ENCODE data around the gene GLYATL3. TPM values are rescaled to one million over a fixed set of nuclear protein-coding genes. Genes with fewer than 3 reads are reported as not detected.

GLYATL3 gene
- polyA plus RNA-seq, 1 of the 3 experiments (the other 2 are of a cell fraction): not detected

DNA sequence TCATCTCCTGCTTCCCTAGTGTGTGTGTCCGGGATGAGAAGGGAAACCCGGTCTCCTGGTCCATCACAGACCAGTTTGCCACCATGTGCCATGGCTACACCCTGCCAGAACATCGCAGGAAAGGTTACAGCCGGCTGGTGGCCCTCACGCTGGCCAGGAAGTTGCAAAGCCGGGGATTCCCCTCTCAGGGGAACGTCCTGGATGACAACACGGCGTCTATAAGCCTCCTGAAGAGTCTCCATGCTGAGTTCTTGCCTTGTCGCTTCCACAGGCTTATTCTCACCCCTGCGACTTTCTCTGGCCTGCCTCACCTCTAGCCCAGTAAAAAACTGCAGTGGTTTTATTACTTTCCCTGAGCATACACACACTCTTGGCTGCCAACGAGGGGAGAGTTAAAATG lies 26.9 kb downstream of the GLYATL3 start:
- POLR2A ChIA-PET: no interaction called here

More for the DNA sequence above, 26.9 kb downstream of the GLYATL3 start:
- no peak for TF ChIP-seq ELF1 (IDR thresholded peaks at IDR 0.05)
- TF ChIP-seq FOSL2 (IDR thresholded peaks at IDR 0.05; ENCODE audit: borderline replicate concordance, low read depth): no peak
- no peak for TF ChIP-seq JUND (IDR thresholded peaks at IDR 0.05)
- no peak for TF ChIP-seq RXRA (IDR thresholded peaks at IDR 0.05; ENCODE audit: borderline replicate concordance, low read depth)
- TF ChIP-seq, protein P1, sequence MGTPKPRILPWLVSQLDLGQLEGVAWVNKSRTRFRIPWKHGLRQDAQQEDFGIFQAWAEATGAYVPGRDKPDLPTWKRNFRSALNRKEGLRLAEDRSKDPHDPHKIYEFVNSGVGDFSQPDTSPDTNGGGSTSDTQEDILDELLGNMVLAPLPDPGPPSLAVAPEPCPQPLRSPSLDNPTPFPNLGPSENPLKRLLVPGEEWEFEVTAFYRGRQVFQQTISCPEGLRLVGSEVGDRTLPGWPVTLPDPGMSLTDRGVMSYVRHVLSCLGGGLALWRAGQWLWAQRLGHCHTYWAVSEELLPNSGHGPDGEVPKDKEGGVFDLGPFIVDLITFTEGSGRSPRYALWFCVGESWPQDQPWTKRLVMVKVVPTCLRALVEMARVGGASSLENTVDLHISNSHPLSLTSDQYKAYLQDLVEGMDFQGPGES (IDR thresholded peaks at IDR 0.05; ENCODE audit: low read depth, low read length): no peak
- TF ChIP-seq TAF1 (IDR thresholded peaks at IDR 0.05; ENCODE audit: borderline replicate concordance, low read depth, low read length): no peak
- no peak for TF ChIP-seq TEAD4 (IDR thresholded peaks at IDR 0.05; ENCODE audit: borderline replicate concordance, insufficient read depth)
- TF ChIP-seq SMC3 (IDR thresholded peaks at IDR 0.05; ENCODE audit: low read depth, low read length): no peak
- TF ChIP-seq NRF1 (IDR thresholded peaks at IDR 0.05; ENCODE audit: low read depth, low read length): no peak
- TF ChIP-seq, protein P2, sequence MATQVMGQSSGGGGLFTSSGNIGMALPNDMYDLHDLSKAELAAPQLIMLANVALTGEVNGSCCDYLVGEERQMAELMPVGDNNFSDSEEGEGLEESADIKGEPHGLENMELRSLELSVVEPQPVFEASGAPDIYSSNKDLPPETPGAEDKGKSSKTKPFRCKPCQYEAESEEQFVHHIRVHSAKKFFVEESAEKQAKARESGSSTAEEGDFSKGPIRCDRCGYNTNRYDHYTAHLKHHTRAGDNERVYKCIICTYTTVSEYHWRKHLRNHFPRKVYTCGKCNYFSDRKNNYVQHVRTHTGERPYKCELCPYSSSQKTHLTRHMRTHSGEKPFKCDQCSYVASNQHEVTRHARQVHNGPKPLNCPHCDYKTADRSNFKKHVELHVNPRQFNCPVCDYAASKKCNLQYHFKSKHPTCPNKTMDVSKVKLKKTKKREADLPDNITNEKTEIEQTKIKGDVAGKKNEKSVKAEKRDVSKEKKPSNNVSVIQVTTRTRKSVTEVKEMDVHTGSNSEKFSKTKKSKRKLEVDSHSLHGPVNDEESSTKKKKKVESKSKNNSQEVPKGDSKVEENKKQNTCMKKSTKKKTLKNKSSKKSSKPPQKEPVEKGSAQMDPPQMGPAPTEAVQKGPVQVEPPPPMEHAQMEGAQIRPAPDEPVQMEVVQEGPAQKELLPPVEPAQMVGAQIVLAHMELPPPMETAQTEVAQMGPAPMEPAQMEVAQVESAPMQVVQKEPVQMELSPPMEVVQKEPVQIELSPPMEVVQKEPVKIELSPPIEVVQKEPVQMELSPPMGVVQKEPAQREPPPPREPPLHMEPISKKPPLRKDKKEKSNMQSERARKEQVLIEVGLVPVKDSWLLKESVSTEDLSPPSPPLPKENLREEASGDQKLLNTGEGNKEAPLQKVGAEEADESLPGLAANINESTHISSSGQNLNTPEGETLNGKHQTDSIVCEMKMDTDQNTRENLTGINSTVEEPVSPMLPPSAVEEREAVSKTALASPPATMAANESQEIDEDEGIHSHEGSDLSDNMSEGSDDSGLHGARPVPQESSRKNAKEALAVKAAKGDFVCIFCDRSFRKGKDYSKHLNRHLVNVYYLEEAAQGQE (IDR thresholded peaks at IDR 0.05; ENCODE audit: low read depth, low read length): no peak
- TF ChIP-seq, protein P3, sequence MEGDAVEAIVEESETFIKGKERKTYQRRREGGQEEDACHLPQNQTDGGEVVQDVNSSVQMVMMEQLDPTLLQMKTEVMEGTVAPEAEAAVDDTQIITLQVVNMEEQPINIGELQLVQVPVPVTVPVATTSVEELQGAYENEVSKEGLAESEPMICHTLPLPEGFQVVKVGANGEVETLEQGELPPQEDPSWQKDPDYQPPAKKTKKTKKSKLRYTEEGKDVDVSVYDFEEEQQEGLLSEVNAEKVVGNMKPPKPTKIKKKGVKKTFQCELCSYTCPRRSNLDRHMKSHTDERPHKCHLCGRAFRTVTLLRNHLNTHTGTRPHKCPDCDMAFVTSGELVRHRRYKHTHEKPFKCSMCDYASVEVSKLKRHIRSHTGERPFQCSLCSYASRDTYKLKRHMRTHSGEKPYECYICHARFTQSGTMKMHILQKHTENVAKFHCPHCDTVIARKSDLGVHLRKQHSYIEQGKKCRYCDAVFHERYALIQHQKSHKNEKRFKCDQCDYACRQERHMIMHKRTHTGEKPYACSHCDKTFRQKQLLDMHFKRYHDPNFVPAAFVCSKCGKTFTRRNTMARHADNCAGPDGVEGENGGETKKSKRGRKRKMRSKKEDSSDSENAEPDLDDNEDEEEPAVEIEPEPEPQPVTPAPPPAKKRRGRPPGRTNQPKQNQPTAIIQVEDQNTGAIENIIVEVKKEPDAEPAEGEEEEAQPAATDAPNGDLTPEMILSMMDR (IDR thresholded peaks at IDR 0.05): no peak
- no peak for TF ChIP-seq FOXM1 (IDR thresholded peaks at IDR 0.05; ENCODE audit: low read depth)
- TF ChIP-seq, protein P4, sequence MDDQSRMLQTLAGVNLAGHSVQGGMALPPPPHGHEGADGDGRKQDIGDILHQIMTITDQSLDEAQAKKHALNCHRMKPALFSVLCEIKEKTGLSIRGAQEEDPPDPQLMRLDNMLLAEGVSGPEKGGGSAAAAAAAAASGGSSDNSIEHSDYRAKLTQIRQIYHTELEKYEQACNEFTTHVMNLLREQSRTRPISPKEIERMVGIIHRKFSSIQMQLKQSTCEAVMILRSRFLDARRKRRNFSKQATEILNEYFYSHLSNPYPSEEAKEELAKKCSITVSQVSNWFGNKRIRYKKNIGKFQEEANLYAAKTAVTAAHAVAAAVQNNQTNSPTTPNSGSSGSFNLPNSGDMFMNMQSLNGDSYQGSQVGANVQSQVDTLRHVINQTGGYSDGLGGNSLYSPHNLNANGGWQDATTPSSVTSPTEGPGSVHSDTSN (IDR thresholded peaks at IDR 0.05): no peak
- TF ChIP-seq GATA2 (CRISPR knock-in tag; IDR thresholded peaks at IDR 0.05): no peak
- H2AFZ ChIP-seq (ENCODE audit: low read depth): no peak overlapping the region
- H3K9me2 ChIP-seq: no peaks in the 10 kb centered on the region
- no peaks in the 10 kb centered on the region for H3F3A ChIP-seq (replicated peaks; ENCODE audit: insufficient read depth)
- no peaks in the 10 kb centered on the region for H4K20me1 ChIP-seq (ENCODE audit: insufficient read depth)
- H3K9ac ChIP-seq: no peak overlapping the region
- peaks cover 11% of the 10 kb centered on the region; the same call in 1 of the 2 replicates for H3K27me3 ChIP-seq (ENCODE audit: insufficient read depth)
- H3K36me3 ChIP-seq (replicated peaks in 1 of 2; ENCODE audit: control insufficient read depth in 1 of 2, insufficient read depth in 2 of 2, low read length in 1 of 2): no peaks in the 10 kb centered on the region
- 4% methylated on average over 3 of the region's 12 CpGs for WGBS (ENCODE audit: low lambda C conversion rate)
- H3K9me3 ChIP-seq: no peaks in the 10 kb centered on the region
- H3K79me2 ChIP-seq (ENCODE audit: insufficient read depth): no peaks in the 10 kb centered on the region
- CTCF ChIA-PET: no interaction called here
- no peak overlapping the region for H3K4me2 ChIP-seq
- H3K4me3 ChIP-seq (ENCODE audit: low read depth in 2 of 2, low read length in 1 of 2): no peak overlapping the region
- no peaks in the 10 kb centered on the region for H3K4me1 ChIP-seq (ENCODE audit: control insufficient read depth in 1 of 2, insufficient read depth in 2 of 2, low read depth in 1 of 2, low read length in 1 of 2)
- H3K27ac ChIP-seq (ENCODE audit: low read depth in 2 of 2, low read length in 1 of 2): no peak overlapping the region
- DNase-seq: no peak

Data from SK-N-SH (cell line).